Measurements from ENCODE around the gene RORC. TPM values are rescaled to one million over a fixed set of nuclear protein-coding genes. Genes with fewer than 3 reads are reported as not detected.

Gene RORC
- total and polyA plus RNA-seq, 2 donors from 2014 or later = 19.1 to 34.5 TPM

- Histone ChIP-seq H3K9me3 (ENCODE audit: control insufficient read depth in 2 of 3, insufficient read depth in 1 of 3, low read length in 3 of 3) (no peaks in the 10 kb centered on the region), H3K27ac (ENCODE audit: low read depth in 2 of 2, low read length in 2 of 2) (no peak overlapping the region), H3K4me1 (ENCODE audit: control insufficient read depth in 2 of 3, insufficient read depth in 2 of 3, low read depth in 1 of 3, low read length in 3 of 3) (no peaks in the 10 kb centered on the region), H3K36me3 (ENCODE audit: control insufficient read depth in 2 of 3, insufficient read depth in 3 of 3, low read length in 3 of 3) (no peaks in the 10 kb centered on the region), H3K4me3 (ENCODE audit: low read length in 3 of 3) (no peak overlapping the region), H3K9ac (ENCODE audit: low read length in 3 of 3) (no peak overlapping the region), H3K27me3 (ENCODE audit: control insufficient read depth, insufficient read depth, low read length) (no peaks in the 10 kb centered on the region)
- TF ChIP-seq CTCF (IDR thresholded peaks at IDR 0.05; ENCODE audit: borderline replicate concordance, extremely low read depth, insufficient read depth) = no peak
- intact Hi-C loops (cut with DNase I) = no loop called here
- DNase-seq (no peak), FAIRE-seq (no peak)
These were observed 33.0 kb downstream of the RORC start for GRCh38 chr1:151798571-151798970.

- H3K27ac ChIP-seq (ENCODE audit: low read depth in 2 of 2, low read length in 2 of 2) = peak overlapping the region; percentile 12 to 24
- intact Hi-C loops (cut with DNase I) = no loop called here
- TF ChIP-seq CTCF (IDR thresholded peaks at IDR 0.05; ENCODE audit: borderline replicate concordance, extremely low read depth, insufficient read depth) = no peak
- H3K27me3 ChIP-seq (ENCODE audit: control insufficient read depth, insufficient read depth, low read length) = no peaks in the 10 kb centered on the region
- peak overlapping the region; percentile 58 to 91 (median 83) for H3K9ac ChIP-seq (ENCODE audit: low read length in 3 of 3)
- H3K4me3 ChIP-seq (ENCODE audit: low read length in 3 of 3) = peak overlapping the region; percentile 90 to 99 (median 96)
- peaks cover 0 to 8% (median 4%) of the 10 kb centered on the region in 3 donors for H3K4me1 ChIP-seq (ENCODE audit: control insufficient read depth in 2 of 3, insufficient read depth in 2 of 3, low read depth in 1 of 3, low read length in 3 of 3)
- no peaks in the 10 kb centered on the region for H3K9me3 ChIP-seq (ENCODE audit: control insufficient read depth in 2 of 3, insufficient read depth in 1 of 3, low read length in 3 of 3)
- FAIRE-seq (no peak), DNase-seq (peak in 2 of 5 donors; percentile 19 to 60)
- no peaks in the 10 kb centered on the region for H3K36me3 ChIP-seq (ENCODE audit: control insufficient read depth in 2 of 3, insufficient read depth in 3 of 3, low read length in 3 of 3)
These were observed 40.5 kb downstream of the RORC start for GRCh38 chr1:151790940-151791651.

- Histone ChIP-seq H3K9me3 (ENCODE audit: control insufficient read depth in 2 of 3, insufficient read depth in 1 of 3, low read length in 3 of 3) (no peaks in the 10 kb centered on the region), H3K27me3 (ENCODE audit: control insufficient read depth, insufficient read depth, low read length) (no peaks in the 10 kb centered on the region), H3K4me1 (ENCODE audit: control insufficient read depth in 2 of 3, insufficient read depth in 2 of 3, low read depth in 1 of 3, low read length in 3 of 3) (peaks cover 0 to 8% (median 4%) of the 10 kb centered on the region in 3 donors), H3K36me3 (ENCODE audit: control insufficient read depth in 2 of 3, insufficient read depth in 3 of 3, low read length in 3 of 3) (no peaks in the 10 kb centered on the region), H3K27ac (ENCODE audit: low read depth in 2 of 2, low read length in 2 of 2) (peak within 1 kb of the TSS; percentile 12 to 48), H3K4me3 (ENCODE audit: low read length in 3 of 3) (peak within 1 kb of the TSS; percentile 90 to 99 (median 96)), H3K9ac (ENCODE audit: low read length in 3 of 3) (peak within 1 kb of the TSS; percentile 58 to 91 (median 83))
- FAIRE-seq (peak; percentile 99), DNase-seq (peak; percentile 99 to 100 (median 99))
- intact Hi-C loops (cut with DNase I) = no loop called here
- TF ChIP-seq CTCF (IDR thresholded peaks at IDR 0.05; ENCODE audit: borderline replicate concordance, extremely low read depth, insufficient read depth) = peak; percentile 4
These were observed 41.3 kb downstream of the RORC start, which contains the start of gene TDRKH for GRCh38 chr1:151790071-151790939. TSS of gene TDRKH (minus strand) at chr1:151790500. CDS start at chr1:151783022, 7,478 bp downstream.
